K562 (cell line): Measurements from ENCODE around the gene EEF1AKMT4. TPM values are rescaled to one million over a fixed set of nuclear protein-coding genes. Genes with fewer than 3 reads are reported as not detected.

ENCODE experiments used
- BRD4 ChIP-seq: fragments of 200-600 bp; sonication (generic); IDR thresholded peaks from 2 replicates; pipeline ENCODE4 v1.6.1; 2017; ENCODE audit warnings: inconsistent platforms
- KAT8 ChIP-seq: fragments of 450-650 bp; IDR thresholded peaks from 2 replicates; pipeline ENCODE4 v1.6.1; 2016; ENCODE audit warnings: low read depth, mild to moderate bottlenecking
- NR3C1 ChIP-seq: sonication (generic); formaldehyde crosslinking; IDR thresholded peaks from 2 replicates; pipeline ENCODE4 v1.8.1; 2022; ENCODE audit warnings: missing genetic modification reagents
- PRMT5 ChIP-seq: sonication (generic); formaldehyde crosslinking; IDR thresholded peaks from 2 replicates; pipeline ENCODE4 v1.5.0; 2020; ENCODE audit warnings: missing genetic modification reagents
- SAP30 ChIP-seq: fragments of 200-600 bp; sonication (generic); IDR thresholded peaks from 2 replicates; pipeline ENCODE4 v1.6.1; 2012; ENCODE audit warnings: borderline replicate concordance, low read depth, mild to moderate bottlenecking, moderate library complexity, low read length, control low read depth, inconsistent platforms; ENCODE audit not compliant: insufficient read depth, poor library complexity, severe bottlenecking
- SETDB1 ChIP-seq: IDR thresholded peaks from one replicate; pipeline ENCODE4 v1.6.1; 2012; ENCODE audit warnings: low read length, control low read depth, inconsistent platforms
- SIN3B ChIP-seq: fragments of 450-650 bp; IDR thresholded peaks from 2 replicates; pipeline ENCODE4 v1.6.1; 2017; ENCODE audit warnings: low read depth, mild to moderate bottlenecking, moderate library complexity
- SREBF2 ChIP-seq: sonication (generic); formaldehyde crosslinking; IDR thresholded peaks from 2 replicates; pipeline ENCODE4 v1.4.0; 2020; ENCODE audit warnings: mild to moderate bottlenecking, missing genetic modification reagents
- THRAP3 ChIP-seq: fragments of 450-650 bp; IDR thresholded peaks from 2 replicates; pipeline ENCODE4 v1.6.1; 2016; ENCODE audit warnings: mild to moderate bottlenecking, inconsistent platforms, borderline replicate concordance
- ZNF75A ChIP-seq: fragments of 450-650 bp; formaldehyde crosslinking; IDR thresholded peaks from 2 replicates; pipeline ENCODE4 v1.4.0; 2020; ENCODE audit warnings: mild to moderate bottlenecking
- polyA plus RNA-seq, 8 experiments: library from polyadenylated mRNA; depleted of rRNA in 4 of 8; stranded (reverse) in 5 of 8; unstranded in 3 of 8; fragments of >200 nt; fragmentation: Nextera tagmentation in 2 of 8; fragmentation: Illumina TruSeq in 1 of 8; extraction: Ambion mirVana in 2 of 8; extraction: Trizol in 1 of 8; gene quantifications; 2 replicates each; pipeline versions ENCODE4 v1.2.1 to v1.2.3, GENCODE V29; 2011 to 2014; ENCODE audit warnings: inconsistent platforms in 1 of 8, missing spikeins in 1 of 8
- total RNA-seq, 7 experiments: library from RNA; depleted of rRNA in 6 of 7; stranded (reverse); fragments of >200 nt in 6 of 7; fragmentation: Illumina TruSeq in 2 of 7; extraction: Trizol in 2 of 7; gene quantifications; 2 replicates each; pipeline versions ENCODE4 v1.2.1 to v1.2.3, GENCODE V29; 2011 to 2021; ENCODE audit warnings: low replicate concordance in 1 of 7
- TF ChIP-seq, protein P1 (sequence below): fragments of 250-450 bp; sonication (Bioruptor Pico); IDR thresholded peaks from 2 replicates; pipeline ENCODE4 v1.8.0; 2022; ENCODE audit warnings: inconsistent platforms, mild to moderate bottlenecking, moderate library complexity, borderline replicate concordance
- TF ChIP-seq, protein P2 (sequence below): fragments of 250-450 bp; sonication (Bioruptor Pico); IDR thresholded peaks from 2 replicates; pipeline ENCODE4 v1.4.0; 2020; ENCODE audit warnings: borderline replicate concordance
- TF ChIP-seq, protein P3 (sequence below): fragments of 450-650 bp; IDR thresholded peaks from 2 replicates; pipeline ENCODE4 v1.6.1; 2017; ENCODE audit warnings: mild to moderate bottlenecking, moderate library complexity
- TF ChIP-seq, protein P4 (sequence below): fragments of 450-650 bp; conservative IDR thresholded peaks from 2 replicates; pipeline ENCODE4 v1.6.1; 2016; ENCODE audit warnings: missing genetic modification characterization, low read depth, mild to moderate bottlenecking, control low read depth, missing compliant biosample characterization
- TF ChIP-seq, protein P5 (sequence below): sonication (generic); formaldehyde crosslinking; IDR thresholded peaks from 2 replicates; pipeline ENCODE4 v1.5.0; 2020; ENCODE audit warnings: missing genetic modification reagents
- TF ChIP-seq, protein P6 (sequence below): fragments of 250-450 bp; sonication (Bioruptor Pico); IDR thresholded peaks from 2 replicates; pipeline ENCODE4 v1.6.1; 2021; ENCODE audit warnings: mild to moderate bottlenecking
- TF ChIP-seq, protein P7 (sequence below): sonication (generic); formaldehyde crosslinking; IDR thresholded peaks from 2 replicates; pipeline ENCODE4 v1.9.0; 2022; ENCODE audit warnings: mild to moderate bottlenecking, missing genetic modification reagents

The EEF1AKMT4 gene
- total and polyA plus RNA-seq, 9 of the 15 experiments (the other 6 are each of a cell fraction or from before 2014, with no cell fraction given), result 10.3 to 49.4 (median 18.9) TPM

DNA sequence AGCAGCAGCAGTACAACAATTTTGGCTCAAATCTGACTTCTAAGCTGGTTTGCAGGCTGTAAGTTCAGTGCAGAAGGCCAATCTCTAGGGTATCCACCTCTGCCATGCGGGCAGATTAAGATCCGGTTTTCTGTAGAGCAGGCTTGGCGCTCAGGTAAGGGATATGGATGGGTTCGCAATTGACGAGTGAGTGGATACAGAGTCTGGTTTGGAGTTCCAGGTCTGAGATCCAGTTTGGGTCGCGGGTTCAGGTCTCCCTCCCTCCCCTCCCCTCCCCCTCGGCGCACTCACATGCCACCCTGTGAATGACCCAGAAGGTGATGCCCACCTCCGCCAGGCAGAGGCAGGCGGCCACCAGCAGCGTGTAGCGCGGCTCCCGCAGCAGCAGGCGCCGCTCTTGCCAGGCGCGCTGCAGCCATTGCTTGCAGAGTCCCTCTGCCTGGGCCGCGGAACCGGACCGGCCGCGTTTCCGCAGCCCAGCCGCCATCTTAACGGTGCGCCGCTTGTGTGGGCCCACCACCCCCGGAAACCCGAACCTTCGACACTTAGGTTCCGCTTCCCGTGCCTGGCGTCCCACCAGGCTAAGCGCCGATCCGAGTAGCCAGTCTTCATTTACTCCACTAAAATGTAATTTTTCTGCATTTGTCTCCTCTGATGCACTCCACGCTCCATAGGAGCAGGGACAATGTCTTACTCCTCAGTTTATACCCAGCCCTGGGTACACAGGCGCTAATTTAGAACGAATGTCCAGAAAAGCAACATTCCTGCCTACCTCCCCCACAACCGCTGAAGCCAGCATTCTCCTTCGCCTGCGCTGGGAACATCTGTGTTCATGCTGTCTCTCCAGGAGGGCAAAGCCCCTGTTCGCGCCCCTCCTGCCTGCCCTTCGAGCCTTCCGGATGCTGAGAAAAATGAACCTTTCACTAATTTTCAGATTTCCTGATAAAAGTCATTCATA, 739 bp upstream of the EEF1AKMT4 start, which contains the start of gene ALG3 (continued):
- TF ChIP-seq, protein P1, sequence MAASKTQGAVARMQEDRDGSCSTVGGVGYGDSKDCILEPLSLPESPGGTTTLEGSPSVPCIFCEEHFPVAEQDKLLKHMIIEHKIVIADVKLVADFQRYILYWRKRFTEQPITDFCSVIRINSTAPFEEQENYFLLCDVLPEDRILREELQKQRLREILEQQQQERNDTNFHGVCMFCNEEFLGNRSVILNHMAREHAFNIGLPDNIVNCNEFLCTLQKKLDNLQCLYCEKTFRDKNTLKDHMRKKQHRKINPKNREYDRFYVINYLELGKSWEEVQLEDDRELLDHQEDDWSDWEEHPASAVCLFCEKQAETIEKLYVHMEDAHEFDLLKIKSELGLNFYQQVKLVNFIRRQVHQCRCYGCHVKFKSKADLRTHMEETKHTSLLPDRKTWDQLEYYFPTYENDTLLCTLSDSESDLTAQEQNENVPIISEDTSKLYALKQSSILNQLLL (CRISPR knock-in tag), result no peak
- TF ChIP-seq SETDB1 (no peak), SREBF2 (CRISPR knock-in tag) (no peak), KAT8 (no peak), BRD4 (peak; percentile 93), SAP30 (peak; percentile 84), NR3C1 (CRISPR knock-in tag) (no peak), SIN3B (peak; percentile 98), THRAP3 (0 out of 2 replicates have a peak, but pooled peaks have one; percentile 22), PRMT5 (peak; percentile 78; the same call in 1 of the 2 replicates), ZNF75A (CRISPR knock-in tag) (no peak)
- TF ChIP-seq, protein P2, sequence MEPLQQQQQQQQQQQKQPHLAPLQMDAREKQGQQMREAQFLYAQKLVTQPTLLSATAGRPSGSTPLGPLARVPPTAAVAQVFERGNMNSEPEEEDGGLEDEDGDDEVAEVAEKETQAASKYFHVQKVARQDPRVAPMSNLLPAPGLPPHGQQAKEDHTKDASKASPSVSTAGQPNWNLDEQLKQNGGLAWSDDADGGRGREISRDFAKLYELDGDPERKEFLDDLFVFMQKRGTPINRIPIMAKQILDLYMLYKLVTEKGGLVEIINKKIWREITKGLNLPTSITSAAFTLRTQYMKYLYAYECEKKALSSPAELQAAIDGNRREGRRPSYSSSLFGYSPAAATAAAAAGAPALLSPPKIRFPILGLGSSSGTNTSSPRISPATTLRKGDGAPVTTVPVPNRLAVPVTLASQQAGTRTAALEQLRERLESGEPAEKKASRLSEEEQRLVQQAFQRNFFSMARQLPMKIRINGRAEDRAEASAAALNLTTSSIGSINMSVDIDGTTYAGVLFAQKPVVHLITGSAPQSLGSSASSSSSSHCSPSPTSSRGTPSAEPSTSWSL (CRISPR knock-in tag), result 0 out of 2 replicates have a peak, but pooled peaks have one; percentile 59
- TF ChIP-seq, protein P3, sequence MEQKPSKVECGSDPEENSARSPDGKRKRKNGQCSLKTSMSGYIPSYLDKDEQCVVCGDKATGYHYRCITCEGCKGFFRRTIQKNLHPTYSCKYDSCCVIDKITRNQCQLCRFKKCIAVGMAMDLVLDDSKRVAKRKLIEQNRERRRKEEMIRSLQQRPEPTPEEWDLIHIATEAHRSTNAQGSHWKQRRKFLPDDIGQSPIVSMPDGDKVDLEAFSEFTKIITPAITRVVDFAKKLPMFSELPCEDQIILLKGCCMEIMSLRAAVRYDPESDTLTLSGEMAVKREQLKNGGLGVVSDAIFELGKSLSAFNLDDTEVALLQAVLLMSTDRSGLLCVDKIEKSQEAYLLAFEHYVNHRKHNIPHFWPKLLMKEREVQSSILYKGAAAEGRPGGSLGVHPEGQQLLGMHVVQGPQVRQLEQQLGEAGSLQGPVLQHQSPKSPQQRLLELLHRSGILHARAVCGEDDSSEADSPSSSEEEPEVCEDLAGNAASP, result no peak
- TF ChIP-seq, protein P4, sequence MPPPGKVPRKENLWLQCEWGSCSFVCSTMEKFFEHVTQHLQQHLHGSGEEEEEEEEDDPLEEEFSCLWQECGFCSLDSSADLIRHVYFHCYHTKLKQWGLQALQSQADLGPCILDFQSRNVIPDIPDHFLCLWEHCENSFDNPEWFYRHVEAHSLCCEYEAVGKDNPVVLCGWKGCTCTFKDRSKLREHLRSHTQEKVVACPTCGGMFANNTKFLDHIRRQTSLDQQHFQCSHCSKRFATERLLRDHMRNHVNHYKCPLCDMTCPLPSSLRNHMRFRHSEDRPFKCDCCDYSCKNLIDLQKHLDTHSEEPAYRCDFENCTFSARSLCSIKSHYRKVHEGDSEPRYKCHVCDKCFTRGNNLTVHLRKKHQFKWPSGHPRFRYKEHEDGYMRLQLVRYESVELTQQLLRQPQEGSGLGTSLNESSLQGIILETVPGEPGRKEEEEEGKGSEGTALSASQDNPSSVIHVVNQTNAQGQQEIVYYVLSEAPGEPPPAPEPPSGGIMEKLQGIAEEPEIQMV (tag), result no peak
- TF ChIP-seq, protein P5, sequence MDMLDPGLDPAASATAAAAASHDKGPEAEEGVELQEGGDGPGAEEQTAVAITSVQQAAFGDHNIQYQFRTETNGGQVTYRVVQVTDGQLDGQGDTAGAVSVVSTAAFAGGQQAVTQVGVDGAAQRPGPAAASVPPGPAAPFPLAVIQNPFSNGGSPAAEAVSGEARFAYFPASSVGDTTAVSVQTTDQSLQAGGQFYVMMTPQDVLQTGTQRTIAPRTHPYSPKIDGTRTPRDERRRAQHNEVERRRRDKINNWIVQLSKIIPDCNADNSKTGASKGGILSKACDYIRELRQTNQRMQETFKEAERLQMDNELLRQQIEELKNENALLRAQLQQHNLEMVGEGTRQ (CRISPR knock-in tag), result no peak
- TF ChIP-seq, protein P6, sequence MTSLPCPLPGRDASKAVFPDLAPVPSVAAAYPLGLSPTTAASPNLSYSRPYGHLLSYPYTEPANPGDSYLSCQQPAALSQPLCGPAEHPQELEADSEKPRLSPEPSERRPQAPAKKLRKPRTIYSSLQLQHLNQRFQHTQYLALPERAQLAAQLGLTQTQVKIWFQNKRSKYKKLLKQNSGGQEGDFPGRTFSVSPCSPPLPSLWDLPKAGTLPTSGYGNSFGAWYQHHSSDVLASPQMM, result no peak
- TF ChIP-seq, protein P7, sequence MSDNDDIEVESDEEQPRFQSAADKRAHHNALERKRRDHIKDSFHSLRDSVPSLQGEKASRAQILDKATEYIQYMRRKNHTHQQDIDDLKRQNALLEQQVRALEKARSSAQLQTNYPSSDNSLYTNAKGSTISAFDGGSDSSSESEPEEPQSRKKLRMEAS (CRISPR knock-in tag), result 0 out of 2 replicates have a peak, but pooled peaks have one; percentile 54
